H1 (cell line): ENCODE data around the gene BBS1. TPM values are rescaled to one million over a fixed set of nuclear protein-coding genes. Genes with fewer than 3 reads are reported as not detected.

Source experiments
- CHD1 ChIP-seq: IDR thresholded peaks from 2 replicates; pipeline ENCODE4 v1.6.1; 2012; ENCODE audit warnings: low read depth, low read length, improper control_type of control experiment
- CHD2 ChIP-seq: IDR thresholded peaks from 2 replicates; pipeline ENCODE4 v1.6.1; 2012; ENCODE audit warnings: low read length, improper control_type of control experiment
- CREB1 ChIP-seq: IDR thresholded peaks from 2 replicates; pipeline ENCODE4 v1.6.1; 2012; ENCODE audit warnings: inconsistent platforms
- FOSL1 ChIP-seq: IDR thresholded peaks from 2 replicates; pipeline ENCODE4 v1.6.1; 2011; ENCODE audit warnings: mild to moderate bottlenecking, low read depth, low read length, moderate library complexity; ENCODE audit not compliant: insufficient read depth
- RAD21 ChIP-seq, 2 experiments: IDR thresholded peaks in 1 of 2; conservative IDR thresholded peaks in 1 of 2; 2 replicates each; pipeline ENCODE4 v1.6.1; 2011; ENCODE audit warnings: low read depth in 2 of 2, low read length in 2 of 2, improper control_type of control experiment in 1 of 2, inconsistent platforms in 1 of 2, mild to moderate bottlenecking in 1 of 2, moderate library complexity in 1 of 2
- TBP ChIP-seq: IDR thresholded peaks from 2 replicates; pipeline ENCODE4 v1.6.1; 2011; ENCODE audit warnings: low read depth, low read length, improper control_type of control experiment
- YY1 ChIP-seq: IDR thresholded peaks from 2 replicates; pipeline ENCODE4 v1.6.1; 2011; ENCODE audit warnings: low read depth, mild to moderate bottlenecking, low read length
- polyA plus RNA-seq, 7 experiments: library from polyadenylated mRNA; depleted of rRNA in 3 of 7; stranded (reverse) in 5 of 7; unstranded in 2 of 7; fragments of >200 nt in 5 of 7; fragments of 200-250 nt in 2 of 7; gene quantifications; 1 replicate in 5 of 7; 2 replicates in 1 of 7; 4 replicates in 1 of 7; pipeline versions ENCODE4 v1.2.1 to v1.2.3, GENCODE V29; 2011 to 2013; ENCODE audit warnings: missing spikeins in 2 of 7, mixed read lengths in 2 of 7
- total RNA-seq: library from RNA; stranded (reverse); fragmentation: NEBNext Ultra II Directional; extraction: Animal tissue kit (Norgen Biotek cat#: 25700); gene quantifications from 2 replicates; pipeline ENCODE4 v1.2.1, GENCODE V29; 2021
- TF ChIP-seq, protein P1 (sequence below): fragments of 300-600 bp; sonication (generic); IDR thresholded peaks from 2 replicates; pipeline ENCODE4 v1.7.1; 2012; ENCODE audit warnings: low read length, moderate library complexity, mild to moderate bottlenecking, inconsistent platforms; ENCODE audit not compliant: insufficient replicate concordance
- TF ChIP-seq, protein P2 (sequence below): IDR thresholded peaks from 2 replicates; pipeline ENCODE4 v1.6.1; 2011; ENCODE audit warnings: low read length, improper control_type of control experiment
- TF ChIP-seq, protein P3 (sequence below): IDR thresholded peaks from 2 replicates; pipeline ENCODE4 v1.6.1; 2012; ENCODE audit warnings: inconsistent platforms

Gene BBS1
- total and polyA plus RNA-seq, 2 of the 8 experiments (the other 6 are each of a cell fraction or from before 2014, with no cell fraction given): 19.1 to 19.5 TPM

DNA sequence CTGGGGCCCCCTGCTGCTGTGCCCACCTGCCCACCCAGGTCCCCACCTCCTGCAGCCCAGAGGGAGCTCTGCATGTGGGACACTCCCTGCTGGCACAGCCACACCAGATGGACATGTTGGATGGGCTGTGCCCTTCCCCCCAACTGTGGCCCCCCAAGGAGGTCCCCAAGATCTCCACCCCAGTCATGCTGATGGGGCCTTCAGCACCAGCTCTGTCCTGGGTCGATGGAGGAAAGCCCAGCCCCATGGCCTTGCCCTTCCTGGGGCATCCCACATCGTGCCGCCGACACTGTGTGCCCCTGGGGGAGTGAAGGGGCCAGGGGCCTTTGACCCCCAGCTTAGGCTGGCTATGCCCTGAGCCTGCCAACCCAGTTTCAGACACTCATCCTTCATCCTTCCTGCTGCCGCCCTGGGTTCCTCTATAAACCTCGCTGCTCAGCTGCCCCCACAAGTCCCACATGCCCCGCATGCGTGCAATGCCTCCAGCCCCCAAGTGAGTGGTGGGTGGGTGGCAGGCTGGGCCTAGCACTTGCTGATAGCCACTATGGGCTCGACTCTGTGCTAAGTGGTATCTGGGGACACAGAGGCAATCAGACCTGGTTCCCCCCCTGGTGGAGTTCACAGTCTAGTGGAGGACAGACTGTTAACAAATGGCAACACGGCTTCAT lies 34.1 kb upstream of the BBS1 start (continued):
- TF ChIP-seq, protein P1, sequence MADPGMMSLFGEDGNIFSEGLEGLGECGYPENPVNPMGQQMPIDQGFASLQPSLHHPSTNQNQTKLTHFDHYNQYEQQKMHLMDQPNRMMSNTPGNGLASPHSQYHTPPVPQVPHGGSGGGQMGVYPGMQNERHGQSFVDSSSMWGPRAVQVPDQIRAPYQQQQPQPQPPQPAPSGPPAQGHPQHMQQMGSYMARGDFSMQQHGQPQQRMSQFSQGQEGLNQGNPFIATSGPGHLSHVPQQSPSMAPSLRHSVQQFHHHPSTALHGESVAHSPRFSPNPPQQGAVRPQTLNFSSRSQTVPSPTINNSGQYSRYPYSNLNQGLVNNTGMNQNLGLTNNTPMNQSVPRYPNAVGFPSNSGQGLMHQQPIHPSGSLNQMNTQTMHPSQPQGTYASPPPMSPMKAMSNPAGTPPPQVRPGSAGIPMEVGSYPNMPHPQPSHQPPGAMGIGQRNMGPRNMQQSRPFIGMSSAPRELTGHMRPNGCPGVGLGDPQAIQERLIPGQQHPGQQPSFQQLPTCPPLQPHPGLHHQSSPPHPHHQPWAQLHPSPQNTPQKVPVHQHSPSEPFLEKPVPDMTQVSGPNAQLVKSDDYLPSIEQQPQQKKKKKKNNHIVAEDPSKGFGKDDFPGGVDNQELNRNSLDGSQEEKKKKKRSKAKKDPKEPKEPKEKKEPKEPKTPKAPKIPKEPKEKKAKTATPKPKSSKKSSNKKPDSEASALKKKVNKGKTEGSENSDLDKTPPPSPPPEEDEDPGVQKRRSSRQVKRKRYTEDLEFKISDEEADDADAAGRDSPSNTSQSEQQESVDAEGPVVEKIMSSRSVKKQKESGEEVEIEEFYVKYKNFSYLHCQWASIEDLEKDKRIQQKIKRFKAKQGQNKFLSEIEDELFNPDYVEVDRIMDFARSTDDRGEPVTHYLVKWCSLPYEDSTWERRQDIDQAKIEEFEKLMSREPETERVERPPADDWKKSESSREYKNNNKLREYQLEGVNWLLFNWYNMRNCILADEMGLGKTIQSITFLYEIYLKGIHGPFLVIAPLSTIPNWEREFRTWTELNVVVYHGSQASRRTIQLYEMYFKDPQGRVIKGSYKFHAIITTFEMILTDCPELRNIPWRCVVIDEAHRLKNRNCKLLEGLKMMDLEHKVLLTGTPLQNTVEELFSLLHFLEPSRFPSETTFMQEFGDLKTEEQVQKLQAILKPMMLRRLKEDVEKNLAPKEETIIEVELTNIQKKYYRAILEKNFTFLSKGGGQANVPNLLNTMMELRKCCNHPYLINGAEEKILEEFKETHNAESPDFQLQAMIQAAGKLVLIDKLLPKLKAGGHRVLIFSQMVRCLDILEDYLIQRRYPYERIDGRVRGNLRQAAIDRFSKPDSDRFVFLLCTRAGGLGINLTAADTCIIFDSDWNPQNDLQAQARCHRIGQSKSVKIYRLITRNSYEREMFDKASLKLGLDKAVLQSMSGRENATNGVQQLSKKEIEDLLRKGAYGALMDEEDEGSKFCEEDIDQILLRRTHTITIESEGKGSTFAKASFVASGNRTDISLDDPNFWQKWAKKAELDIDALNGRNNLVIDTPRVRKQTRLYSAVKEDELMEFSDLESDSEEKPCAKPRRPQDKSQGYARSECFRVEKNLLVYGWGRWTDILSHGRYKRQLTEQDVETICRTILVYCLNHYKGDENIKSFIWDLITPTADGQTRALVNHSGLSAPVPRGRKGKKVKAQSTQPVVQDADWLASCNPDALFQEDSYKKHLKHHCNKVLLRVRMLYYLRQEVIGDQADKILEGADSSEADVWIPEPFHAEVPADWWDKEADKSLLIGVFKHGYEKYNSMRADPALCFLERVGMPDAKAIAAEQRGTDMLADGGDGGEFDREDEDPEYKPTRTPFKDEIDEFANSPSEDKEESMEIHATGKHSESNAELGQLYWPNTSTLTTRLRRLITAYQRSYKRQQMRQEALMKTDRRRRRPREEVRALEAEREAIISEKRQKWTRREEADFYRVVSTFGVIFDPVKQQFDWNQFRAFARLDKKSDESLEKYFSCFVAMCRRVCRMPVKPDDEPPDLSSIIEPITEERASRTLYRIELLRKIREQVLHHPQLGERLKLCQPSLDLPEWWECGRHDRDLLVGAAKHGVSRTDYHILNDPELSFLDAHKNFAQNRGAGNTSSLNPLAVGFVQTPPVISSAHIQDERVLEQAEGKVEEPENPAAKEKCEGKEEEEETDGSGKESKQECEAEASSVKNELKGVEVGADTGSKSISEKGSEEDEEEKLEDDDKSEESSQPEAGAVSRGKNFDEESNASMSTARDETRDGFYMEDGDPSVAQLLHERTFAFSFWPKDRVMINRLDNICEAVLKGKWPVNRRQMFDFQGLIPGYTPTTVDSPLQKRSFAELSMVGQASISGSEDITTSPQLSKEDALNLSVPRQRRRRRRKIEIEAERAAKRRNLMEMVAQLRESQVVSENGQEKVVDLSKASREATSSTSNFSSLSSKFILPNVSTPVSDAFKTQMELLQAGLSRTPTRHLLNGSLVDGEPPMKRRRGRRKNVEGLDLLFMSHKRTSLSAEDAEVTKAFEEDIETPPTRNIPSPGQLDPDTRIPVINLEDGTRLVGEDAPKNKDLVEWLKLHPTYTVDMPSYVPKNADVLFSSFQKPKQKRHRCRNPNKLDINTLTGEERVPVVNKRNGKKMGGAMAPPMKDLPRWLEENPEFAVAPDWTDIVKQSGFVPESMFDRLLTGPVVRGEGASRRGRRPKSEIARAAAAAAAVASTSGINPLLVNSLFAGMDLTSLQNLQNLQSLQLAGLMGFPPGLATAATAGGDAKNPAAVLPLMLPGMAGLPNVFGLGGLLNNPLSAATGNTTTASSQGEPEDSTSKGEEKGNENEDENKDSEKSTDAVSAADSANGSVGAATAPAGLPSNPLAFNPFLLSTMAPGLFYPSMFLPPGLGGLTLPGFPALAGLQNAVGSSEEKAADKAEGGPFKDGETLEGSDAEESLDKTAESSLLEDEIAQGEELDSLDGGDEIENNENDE: no peak
- TF ChIP-seq, protein P2, sequence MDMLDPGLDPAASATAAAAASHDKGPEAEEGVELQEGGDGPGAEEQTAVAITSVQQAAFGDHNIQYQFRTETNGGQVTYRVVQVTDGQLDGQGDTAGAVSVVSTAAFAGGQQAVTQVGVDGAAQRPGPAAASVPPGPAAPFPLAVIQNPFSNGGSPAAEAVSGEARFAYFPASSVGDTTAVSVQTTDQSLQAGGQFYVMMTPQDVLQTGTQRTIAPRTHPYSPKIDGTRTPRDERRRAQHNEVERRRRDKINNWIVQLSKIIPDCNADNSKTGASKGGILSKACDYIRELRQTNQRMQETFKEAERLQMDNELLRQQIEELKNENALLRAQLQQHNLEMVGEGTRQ: no peak
- TF ChIP-seq, protein P3, sequence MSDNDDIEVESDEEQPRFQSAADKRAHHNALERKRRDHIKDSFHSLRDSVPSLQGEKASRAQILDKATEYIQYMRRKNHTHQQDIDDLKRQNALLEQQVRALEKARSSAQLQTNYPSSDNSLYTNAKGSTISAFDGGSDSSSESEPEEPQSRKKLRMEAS: no peak
- TF ChIP-seq YY1: no peak
- TF ChIP-seq RAD21 (IDR thresholded peaks at IDR 0.05 in 1 of 2, conservative IDR thresholded peaks at IDR 0.05 in 1 of 2; ENCODE audit: low read depth in 2 of 2, low read length in 2 of 2): no peak
- no peak for TF ChIP-seq TBP
- TF ChIP-seq CHD1: no peak
- TF ChIP-seq CREB1: no peak
- no peak for TF ChIP-seq CHD2
- no peak for TF ChIP-seq FOSL1
